Stimulated activated CD4-positive, alpha-beta T cell treated with anti-CD3 and anti-CD28 coated beads, Interleukin-1b, Interleukin-23, amount 100 ng/mL, for 1 hour (primary cell): ENCODE results near the gene SMIM21.

Experiments
- DNase-seq, 2 donors: peaks; one replicate each; pipeline ENCODE4 v3.0.0-alpha.2; 2020; ENCODE audit warnings: low read depth in 2 of 2

Gene SMIM21

DNA sequence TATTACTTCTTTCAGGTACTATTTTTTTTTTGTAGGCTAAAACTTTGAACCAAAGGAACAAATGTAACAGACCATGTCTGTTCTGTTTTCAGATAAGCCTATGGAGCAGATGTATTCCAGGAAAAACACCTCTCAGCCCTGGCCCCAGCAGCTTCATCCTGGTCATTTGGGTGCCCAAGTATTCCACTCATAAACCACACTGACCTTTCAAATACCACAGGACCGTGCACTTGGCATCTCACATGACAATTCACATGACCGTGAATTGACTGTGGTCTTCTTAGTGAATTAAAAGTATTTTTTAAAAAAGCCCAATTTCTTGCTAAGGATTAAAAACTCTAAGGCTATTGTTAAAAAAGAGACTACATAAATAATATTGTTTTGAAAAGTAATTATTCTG, 50.2 kb downstream of the SMIM21 start:
- DNase-seq, result no peak

DNA sequence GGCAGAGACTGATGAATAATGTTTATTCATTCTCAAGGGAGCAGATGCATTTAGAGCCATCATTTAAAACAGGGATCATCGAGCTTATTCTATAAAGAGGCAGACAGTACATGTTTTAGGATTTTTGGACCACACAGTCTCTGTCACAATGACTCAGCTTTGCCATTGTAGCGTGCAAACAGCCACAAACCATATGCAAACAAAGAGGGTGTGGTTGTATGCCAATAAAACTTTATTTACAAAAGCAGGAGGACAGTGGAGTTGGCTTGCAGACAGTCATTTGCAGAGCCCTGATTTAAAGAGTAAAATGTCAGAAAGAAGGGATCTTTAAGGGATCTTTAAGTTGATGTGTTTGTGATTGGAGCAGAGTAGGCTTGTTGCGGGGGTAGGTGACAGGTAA, 51.5 kb downstream of the SMIM21 start:
- DNase-seq, result no peak

DNA sequence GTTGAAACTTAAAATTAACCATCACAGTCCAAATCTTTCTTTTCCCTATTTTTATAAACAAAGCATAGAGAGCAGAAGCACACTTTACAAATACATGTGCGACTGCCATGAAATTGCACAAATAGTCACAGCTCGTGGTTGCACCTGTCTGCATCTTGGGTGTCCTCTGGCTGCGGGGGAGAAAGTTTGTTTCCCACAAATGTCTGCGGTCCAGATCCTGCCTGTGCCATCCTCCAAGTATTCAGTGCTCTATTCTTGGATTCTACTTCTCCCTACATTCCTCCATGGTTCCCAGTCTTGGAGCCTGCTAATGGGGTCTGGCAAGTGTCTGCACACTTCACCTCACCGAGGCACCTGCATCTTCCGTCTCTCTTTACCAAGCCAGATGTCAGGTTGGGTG, 52.2 kb downstream of the SMIM21 start:
- no peak for DNase-seq

GRCh38 chr18:75374466-75374865, 53.0 kb downstream of the SMIM21 start:
- no peak for DNase-seq

DNA sequence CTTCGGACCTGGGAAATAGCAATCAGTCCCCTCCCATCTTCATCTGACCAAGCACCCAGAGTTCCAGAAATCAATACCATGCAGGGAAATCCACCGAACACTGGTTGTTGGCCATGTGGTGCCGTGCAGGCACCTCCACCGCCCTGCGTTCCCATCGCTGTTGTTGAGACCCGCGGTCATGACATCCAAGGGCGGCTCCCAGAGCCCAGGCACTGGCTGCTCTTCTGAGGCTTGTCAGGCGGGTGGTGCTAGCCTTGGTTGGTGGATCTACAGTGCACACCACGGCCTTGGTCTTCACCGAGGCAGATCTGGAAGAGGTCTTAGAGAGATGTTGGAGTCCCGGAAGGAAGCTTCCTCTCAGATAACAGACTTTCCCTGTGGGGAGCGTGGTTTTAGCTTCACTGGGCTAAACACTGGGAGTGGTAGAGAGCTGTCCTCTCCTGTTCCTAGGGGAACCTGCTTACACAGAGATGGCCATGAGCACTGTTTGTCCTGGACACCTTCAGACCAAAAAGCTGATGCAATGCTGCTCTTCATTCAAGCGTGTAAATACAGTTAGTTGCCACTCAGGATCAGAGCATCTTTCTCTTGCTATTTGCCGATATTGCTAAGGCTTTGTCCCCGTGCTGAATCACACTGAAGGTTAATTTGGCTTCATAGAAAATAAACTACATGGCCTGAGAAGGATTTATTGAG, 58.3 kb downstream of the SMIM21 start:
- no peak for DNase-seq

GRCh38 chr18:75365837-75366236, 61.7 kb downstream of the SMIM21 start:
- DNase-seq, result no peak

DNA sequence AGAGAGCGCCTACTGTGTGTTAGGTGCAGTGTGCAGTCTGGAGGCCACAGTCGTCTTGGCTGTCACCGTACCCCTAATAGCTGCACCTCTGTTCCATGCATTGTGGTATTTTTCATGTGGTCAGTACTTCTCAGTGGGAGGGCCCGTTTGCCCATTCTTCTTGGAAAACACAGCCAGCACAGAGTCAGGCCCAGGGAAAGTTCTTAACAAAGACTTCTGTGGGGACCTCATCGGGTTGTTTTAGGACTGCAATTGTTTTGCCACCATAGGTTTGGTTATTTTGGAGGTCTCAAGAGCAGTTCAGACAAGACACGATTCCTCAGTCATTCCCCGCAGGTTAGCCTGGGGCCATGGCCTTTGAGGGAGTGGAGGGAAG, 62.3 kb downstream of the SMIM21 start:
- no peak for DNase-seq

GRCh38 chr18:75364512-75365253, 62.8 kb downstream of the SMIM21 start:
- DNase-seq, result no peak

DNA sequence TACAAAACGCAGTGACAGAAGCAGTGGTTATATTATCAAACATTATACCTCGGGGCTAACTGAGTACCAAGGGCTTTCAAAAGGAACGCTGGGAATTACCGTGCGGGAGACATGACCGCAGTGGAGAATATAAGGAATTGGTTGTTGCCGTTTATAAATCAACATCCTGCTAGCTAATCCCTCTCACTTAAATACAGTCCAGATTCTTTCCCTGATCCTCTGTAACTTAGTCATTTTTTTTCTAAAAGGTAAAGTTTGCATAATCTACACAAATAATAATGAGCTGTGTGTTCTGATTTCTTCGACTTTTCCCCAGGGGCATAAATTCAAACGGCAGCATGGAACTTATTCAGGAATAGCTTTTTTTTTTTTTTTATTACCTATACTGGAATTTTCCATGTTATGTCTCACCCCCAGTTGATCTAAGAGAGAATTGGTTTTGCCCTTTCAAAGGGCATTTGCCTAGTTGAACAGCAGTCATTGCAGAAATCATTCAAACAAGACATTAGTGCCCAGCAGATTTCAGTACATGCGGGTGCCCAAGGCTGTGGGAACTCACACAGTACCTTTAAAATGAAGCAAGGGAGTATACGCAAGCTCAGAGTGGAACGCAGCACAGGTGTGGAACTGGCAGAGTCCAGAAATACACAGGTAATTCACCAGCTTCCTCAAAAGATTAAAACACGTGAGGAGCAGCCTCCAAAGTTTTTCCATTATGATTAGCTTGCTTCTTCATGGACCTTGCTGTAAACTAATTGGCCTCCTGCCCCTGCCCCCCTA, 63.9 kb downstream of the SMIM21 start:
- no peak for DNase-seq

DNA sequence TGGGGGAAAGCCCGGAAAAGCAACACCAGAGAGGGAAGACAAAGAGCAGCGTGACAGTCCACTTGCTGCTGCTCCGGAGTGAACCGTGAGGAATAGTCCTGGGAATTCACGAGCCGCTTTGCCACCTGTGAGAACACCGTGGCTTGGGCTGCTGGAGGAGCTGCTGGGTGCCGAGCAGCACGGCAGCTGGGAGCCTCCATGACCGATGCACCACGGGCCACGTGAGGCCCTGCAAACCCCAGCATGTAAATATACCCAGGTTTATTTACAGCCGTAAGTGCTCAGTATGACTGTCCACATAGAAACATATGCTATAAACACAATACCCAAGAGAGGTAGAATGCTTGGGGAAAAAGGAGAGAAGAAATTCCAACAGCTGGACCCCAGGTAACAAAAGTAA, 65.1 kb downstream of the SMIM21 start:
- no peak for DNase-seq

DNA sequence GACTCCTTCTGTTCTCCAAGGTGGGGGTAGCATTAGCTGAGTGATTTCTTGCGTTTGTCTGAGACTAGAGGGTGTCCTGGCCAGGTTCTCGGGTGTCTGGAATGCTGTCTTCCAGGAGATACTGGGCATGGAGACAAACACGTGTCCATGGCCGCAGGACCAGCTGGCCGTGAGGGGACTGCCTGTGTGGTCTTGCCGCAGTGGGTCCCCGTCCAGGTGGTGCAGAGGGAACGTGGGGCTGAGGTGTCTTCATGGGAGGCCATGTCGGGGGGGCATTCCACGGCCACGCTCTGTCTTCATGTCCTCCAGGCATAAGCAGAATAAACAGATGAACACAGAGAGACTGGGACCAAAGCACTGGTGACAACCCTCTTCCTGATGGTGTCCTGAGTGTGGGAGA, 66.6 kb downstream of the SMIM21 start:
- DNase-seq, result no peak

GRCh38 chr18:75360215-75360614, 67.3 kb downstream of the SMIM21 start:
- no peak for DNase-seq
